H1 (cell line): ENCODE results near the gene TNFSF4. TPM values are rescaled to one million over a fixed set of nuclear protein-coding genes. Genes with fewer than 3 reads are reported as not detected.

Source experiments
- CTCF ChIA-PET: fragments of 300-600 bp; sonication (Branson Sonifier 250); formaldehyde crosslinking; loops from one replicate; lab custom pipeline; 2021; ENCODE audit not compliant: partially characterized antibody; lab: Charles Lee
- POLR2A ChIA-PET: fragments of 300-600 bp; sonication (Branson Sonifier 250); formaldehyde crosslinking; loops from one replicate; lab custom pipeline; 2021; ENCODE audit warnings: inconsistent platforms; ENCODE audit not compliant: partially characterized antibody; lab: Charles Lee
- DNase-seq, 2 experiments: peaks; one replicate each; pipeline versions ENCODE4 v3.0.0 to v3.0.0-alpha.2; 2010 to 2022; ENCODE audit warnings: low spot score in 2 of 2, low read depth in 1 of 2, mixed read lengths in 1 of 2
- FAIRE-seq: peaks from 2 replicates; lab custom pipeline; 2011; peaks lifted over from hg19 to GRCh38; lab: Jason Lieb, UNC
- H2AFZ ChIP-seq: 2 replicates; pipeline ENCODE4 v1.8.1; 2012; ENCODE audit warnings: low read length, inconsistent platforms
- H2AK5ac ChIP-seq: 2 replicates; pipeline ENCODE4 v1.6.1; 2013; ENCODE audit warnings: low read depth, low read length
- H2BK120ac ChIP-seq: replicated peaks from 2 replicates; pipeline ENCODE3; 2013; ENCODE audit warnings: low read depth, low read length, inconsistent platforms
- H2BK12ac ChIP-seq: 2 replicates; pipeline ENCODE4 v1.6.1; 2013; ENCODE audit warnings: low read depth, low read length
- H2BK15ac ChIP-seq: 2 replicates; pipeline ENCODE4 v1.6.1; 2013; ENCODE audit warnings: low read length
- H2BK20ac ChIP-seq: 2 replicates; pipeline ENCODE4 v1.6.1; 2013; ENCODE audit warnings: low read length
- H2BK5ac ChIP-seq: 2 replicates; pipeline ENCODE4 v1.6.1; 2013; ENCODE audit warnings: low read depth, low read length
- H3K14ac ChIP-seq: 2 replicates; pipeline ENCODE4 v1.6.1; 2013; ENCODE audit warnings: inconsistent platforms; ENCODE audit not compliant: insufficient read length
- H3K18ac ChIP-seq: 2 replicates; pipeline ENCODE4 v1.6.1; 2013; ENCODE audit warnings: low read length; ENCODE audit errors: extremely low read depth
- H3K23ac ChIP-seq: 2 replicates; pipeline ENCODE4 v1.6.1; 2013; ENCODE audit warnings: inconsistent platforms; ENCODE audit not compliant: insufficient read length
- H3K23me2 ChIP-seq: 2 replicates; pipeline ENCODE4 v1.6.1; 2013; ENCODE audit warnings: low read depth, low read length
- H3K27ac ChIP-seq: 2 replicates; pipeline ENCODE4 v1.6.1; 2011; ENCODE audit warnings: low read depth, low read length, inconsistent platforms
- H3K27me3 ChIP-seq, 4 experiments: replicated peaks in 1 of 4; 1 replicate in 1 of 4; 2 replicates in 3 of 4; pipeline versions ENCODE4 v1.6.1 to v1.8.1; 2011 to 2013; ENCODE audit warnings: low read length in 3 of 4, mild to moderate bottlenecking in 3 of 4, inconsistent platforms in 2 of 4, mixed read lengths in 2 of 4, moderate library complexity in 1 of 4; ENCODE audit not compliant: control insufficient read depth in 3 of 4, insufficient read depth in 3 of 4; ENCODE audit errors: extremely low read depth in 1 of 4
- H3K36me3 ChIP-seq, 4 experiments: 2 replicates each; pipeline versions ENCODE4 v1.6.1 to v1.8.1; 2011 to 2013; ENCODE audit warnings: mild to moderate bottlenecking in 4 of 4, low read length in 3 of 4, moderate library complexity in 2 of 4, control low read depth in 1 of 4, inconsistent platforms in 1 of 4; ENCODE audit not compliant: insufficient read depth in 4 of 4, control insufficient read depth in 2 of 4
- H3K4ac ChIP-seq: replicated peaks from 2 replicates; pipeline ENCODE3; 2013; ENCODE audit warnings: low read length, low read depth, mixed read lengths, inconsistent platforms; ENCODE audit not compliant: insufficient read length
- H3K4me1 ChIP-seq, 4 experiments: replicated peaks in 1 of 4; 1 replicate in 1 of 4; 2 replicates in 3 of 4; pipeline versions ENCODE4 v1.6.1 to v1.8.1; 2011 to 2013; ENCODE audit warnings: low read length in 3 of 4, inconsistent platforms in 2 of 4, mixed read lengths in 1 of 4; ENCODE audit not compliant: insufficient read depth in 4 of 4, control insufficient read depth in 3 of 4
- H3K4me2 ChIP-seq, 2 experiments: 2 replicates each; pipeline versions ENCODE4 v1.6.1 to v1.8.1; 2011 to 2013; ENCODE audit warnings: low read depth in 2 of 2, low read length in 2 of 2, control low read depth in 1 of 2, inconsistent platforms in 1 of 2, mild to moderate bottlenecking in 1 of 2; ENCODE audit not compliant: insufficient read depth in 1 of 2
- H3K4me3 ChIP-seq, 4 experiments: fragments of 200-600, 300-600 bp in 1 of 4; sonication (generic), shearing (Covaris generic), sonication (Bioruptor Twin) in 1 of 4; 2 replicates each; pipeline versions ENCODE4 v1.5.1 to v1.8.1; 2011 to 2016; ENCODE audit warnings: low read length in 4 of 4, low read depth in 3 of 4, control low read depth in 2 of 4, inconsistent platforms in 2 of 4, mild to moderate bottlenecking in 2 of 4, mixed read lengths in 1 of 4, moderate library complexity in 1 of 4; ENCODE audit not compliant: insufficient read depth in 2 of 4; ENCODE audit errors: extremely low read depth in 1 of 4
- H3K56ac ChIP-seq: replicated peaks from 2 replicates; pipeline ENCODE3; 2013; ENCODE audit warnings: low read depth, mild to moderate bottlenecking, mixed read lengths, low read length, inconsistent platforms; ENCODE audit not compliant: insufficient read length
- H3K79me1 ChIP-seq: 2 replicates; pipeline ENCODE4 v1.6.1; 2013; ENCODE audit warnings: low read depth, low read length, control low read depth
- H3K79me2 ChIP-seq, 2 experiments: 2 replicates each; pipeline versions ENCODE4 v1.6.1 to v1.8.1; 2012 to 2013; ENCODE audit warnings: low read length in 2 of 2, mild to moderate bottlenecking in 2 of 2, inconsistent platforms in 1 of 2; ENCODE audit not compliant: insufficient read depth in 2 of 2, control insufficient read depth in 1 of 2
- H3K9ac ChIP-seq, 4 experiments: replicated peaks in 1 of 4; 1 replicate in 1 of 4; 2 replicates in 3 of 4; pipeline versions ENCODE4 v1.6.1 to v1.8.1; 2011 to 2013; ENCODE audit warnings: low read depth in 3 of 4, low read length in 3 of 4, control low read depth in 2 of 4, mild to moderate bottlenecking in 2 of 4, moderate library complexity in 2 of 4, inconsistent platforms in 1 of 4; ENCODE audit errors: extremely low read depth in 1 of 4
- H3K9me3 ChIP-seq, 2 experiments: 2 replicates each; pipeline versions ENCODE4 v1.6.1 to v1.8.1; 2012 to 2013; ENCODE audit warnings: mild to moderate bottlenecking in 2 of 2, moderate library complexity in 2 of 2, control low read depth in 1 of 2, inconsistent platforms in 1 of 2, low read depth in 1 of 2, low read length in 1 of 2, mixed read lengths in 1 of 2; ENCODE audit not compliant: insufficient read depth in 2 of 2
- H4K20me1 ChIP-seq, 2 experiments: replicated peaks in 1 of 2; 2 replicates each; pipeline versions ENCODE3 to v1.8.1; 2011 to 2013; ENCODE audit warnings: inconsistent platforms in 2 of 2, low read length in 2 of 2, mild to moderate bottlenecking in 1 of 2; ENCODE audit not compliant: insufficient read depth in 2 of 2, control insufficient read depth in 1 of 2
- H4K5ac ChIP-seq: 2 replicates; pipeline ENCODE4 v1.6.1; 2013; ENCODE audit warnings: low read length, low read depth, mixed read lengths, inconsistent platforms; ENCODE audit not compliant: insufficient read length
- H4K8ac ChIP-seq: 2 replicates; pipeline ENCODE4 v1.8.0; 2013; ENCODE audit warnings: mild to moderate bottlenecking, moderate library complexity, low read length, inconsistent platforms; ENCODE audit not compliant: insufficient read depth; ENCODE audit errors: extremely low read depth
- H4K91ac ChIP-seq: replicated peaks from 2 replicates; pipeline ENCODE3; 2013; ENCODE audit warnings: low read length, mixed read lengths, inconsistent platforms; ENCODE audit not compliant: insufficient read length
- BACH1 ChIP-seq: IDR thresholded peaks from 2 replicates; pipeline ENCODE4 v1.6.1; 2012; ENCODE audit warnings: low read length, improper control_type of control experiment
- CREB1 ChIP-seq: IDR thresholded peaks from 2 replicates; pipeline ENCODE4 v1.6.1; 2012; ENCODE audit warnings: inconsistent platforms
- JUND ChIP-seq: IDR thresholded peaks from 2 replicates; pipeline ENCODE4 v1.6.1; 2011; ENCODE audit warnings: mild to moderate bottlenecking, improper control_type of control experiment, low read length
- TAF7 ChIP-seq: optimal IDR thresholded peaks from 2 replicates; pipeline ENCODE3; 2011; ENCODE audit warnings: low read depth, mild to moderate bottlenecking, inconsistent platforms, low read length, moderate library complexity, borderline replicate concordance
- WGBS, 2 experiments: shearing (Covaris generic) in 1 of 2; methylation state at CpG; one replicate each; pipeline versions ENCODE4 v1.1.6 to v1.1.7; 2013 to 2015; ENCODE audit warnings: low lambda C conversion rate in 2 of 2, mixed read lengths in 2 of 2, inconsistent platforms in 1 of 2, low coverage in 1 of 2, missing lambda C conversion rate in 1 of 2; ENCODE audit not compliant: insufficient replicate concordance in 2 of 2, insufficient coverage in 1 of 2, insufficient read length in 1 of 2; ENCODE audit errors: extremely low coverage in 1 of 2, missing lambda C conversion rate in 1 of 2; 5-methylcytosine and 5-hydroxymethylcytosine counted together
- long read RNA-seq, 2 experiments: library from RNA in 1 of 2; library from capped mRNA in 1 of 2; stranded (forward); transcript quantifications; one replicate each; pipeline ENCODE4 v2.0.0, GENCODE V29; 2021; ENCODE audit warnings: inconsistent platforms in 1 of 2
- polyA minus RNA-seq, 3 experiments: library from RNA; depleted of rRNA, polyadenylated mRNA; stranded (reverse); fragments of >200 nt; gene quantifications; 1 replicate in 2 of 3; 2 replicates in 1 of 3; pipeline ENCODE4 v1.2.3, GENCODE V29; 2011
- polyA plus RNA-seq, 7 experiments: library from polyadenylated mRNA; depleted of rRNA in 3 of 7; stranded (reverse) in 5 of 7; unstranded in 2 of 7; fragments of >200 nt in 5 of 7; fragments of 200-250 nt in 2 of 7; gene quantifications; 1 replicate in 5 of 7; 2 replicates in 1 of 7; 4 replicates in 1 of 7; pipeline versions ENCODE4 v1.2.1 to v1.2.3, GENCODE V29; 2011 to 2013; ENCODE audit warnings: missing spikeins in 2 of 7, mixed read lengths in 2 of 7
- total RNA-seq: library from RNA; stranded (reverse); fragmentation: NEBNext Ultra II Directional; extraction: Animal tissue kit (Norgen Biotek cat#: 25700); gene quantifications from 2 replicates; pipeline ENCODE4 v1.2.1, GENCODE V29; 2021

The TNFSF4 gene, protein sequence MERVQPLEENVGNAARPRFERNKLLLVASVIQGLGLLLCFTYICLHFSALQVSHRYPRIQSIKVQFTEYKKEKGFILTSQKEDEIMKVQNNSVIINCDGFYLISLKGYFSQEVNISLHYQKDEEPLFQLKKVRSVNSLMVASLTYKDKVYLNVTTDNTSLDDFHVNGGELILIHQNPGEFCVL
- total RNA-seq: 0.59 and 0.63 TPM in 2 replicates
- polyA plus RNA-seq (2011; rRNA removed): 0.31 and 0.54 TPM in 2 replicates
- 0.52 TPM for polyA plus RNA-seq (2011; cell fraction: cytosol; rRNA removed)
- 0.39 TPM for polyA plus RNA-seq (2011; cell fraction: nucleus; rRNA removed)
- polyA plus RNA-seq (2012, experiment 1 of 2): 0.34 to 0.79 TPM (median 0.50 TPM) in 4 replicates
- 0.07 TPM for polyA plus RNA-seq (2012, experiment 2 of 2)
- polyA plus RNA-seq (2013, experiment 1 of 2): 0.30 TPM
- 0.24 TPM for polyA plus RNA-seq (2013, experiment 2 of 2)
- 0.69 and 1.4 TPM in 2 replicates for polyA minus RNA-seq (2011; rRNA and poly(A)+ RNA removed)
- 0.51 TPM for polyA minus RNA-seq (2011; cell fraction: cytosol; rRNA and poly(A)+ RNA removed)
- polyA minus RNA-seq (2011; cell fraction: nucleus; rRNA and poly(A)+ RNA removed): 4.3 TPM
- long read RNA-seq, experiment 1: 0 reads
- long read RNA-seq, experiment 2: 0 reads

- 86% methylated on average over 11 of the region's 11 CpGs; no CpG with 5 or more reads in 1 of the 2 experiments for WGBS, 2 experiments
- no peak within 1 kb of the TSS for H3K18ac ChIP-seq
- no peak within 1 kb of the TSS for H3K4ac ChIP-seq
- no peak within 1 kb of the TSS for H2BK20ac ChIP-seq
- peaks cover 0 to 6% (median 2%) of the 10 kb centered on the region in 4 experiments; a peak in 4 of 7 replicates for H3K4me1 ChIP-seq
- no peak within 1 kb of the TSS for H3K9ac ChIP-seq
- H3K4me3 ChIP-seq: no peak within 1 kb of the TSS
- no peak within 1 kb of the TSS for H3K56ac ChIP-seq
- no peak for DNase-seq
- no peak within 1 kb of the TSS for H2BK120ac ChIP-seq
- H3K23ac ChIP-seq: no peak within 1 kb of the TSS
- FAIRE-seq: no peak
- POLR2A ChIA-PET: no interaction called here
- no peak within 1 kb of the TSS for H2BK15ac ChIP-seq
- no peaks in the 10 kb centered on the region for H4K20me1 ChIP-seq
- no peak within 1 kb of the TSS for H3K27ac ChIP-seq
- H2AFZ ChIP-seq: no peak within 1 kb of the TSS
- TF ChIP-seq BACH1 (no peak), CREB1 (no peak), JUND (no peak), TAF7 (no peak)
- H2BK5ac ChIP-seq: no peak within 1 kb of the TSS
- no peak within 1 kb of the TSS for H2BK12ac ChIP-seq
- CTCF ChIA-PET: interaction anchor here (0.9 to 9.8 kb wide), 3 partner anchors 9 to 463 kb away, joined by 3 to 147 read pairs (median 3); no protein-coding TSS in a partner anchor
- H2AK5ac ChIP-seq: no peak within 1 kb of the TSS
- no peaks in the 10 kb centered on the region for H3K79me2 ChIP-seq
- H4K5ac ChIP-seq: no peak within 1 kb of the TSS
- H4K91ac ChIP-seq: no peak within 1 kb of the TSS
- H4K8ac ChIP-seq: no peak within 1 kb of the TSS
- peaks cover 2 to 29% (median 18%) of the 10 kb centered on the region in 4 experiments for H3K27me3 ChIP-seq
- no peak within 1 kb of the TSS for H3K4me2 ChIP-seq
- no peak within 1 kb of the TSS for H3K14ac ChIP-seq
- no peaks in the 10 kb centered on the region for H3K36me3 ChIP-seq
- no peaks in the 10 kb centered on the region; the same call in 1 of the 2 replicates for H3K23me2 ChIP-seq
- no peaks in the 10 kb centered on the region for H3K79me1 ChIP-seq
- H3K9me3 ChIP-seq: no peaks in the 10 kb centered on the region
These were observed at the start of gene TNFSF4 for GRCh38 chr1:173206816-173207568. Gene TNFSF4 (minus strand): TSS chr1:173207331. CDS start chr1:173207176, 155 bp downstream.
